Measurements from ENCODE around the gene PNKP. TPM values are rescaled to one million over a fixed set of nuclear protein-coding genes. Genes with fewer than 3 reads are reported as not detected.
A peak's percentile ranks its signal among the peaks of the same experiment; 100 is the strongest.

The PNKP gene
- total RNA-seq, 1 experiment from 2014 or later = 90.3 TPM

- POLR2A ChIA-PET = interaction anchor here (0.6 to 2.9 kb wide), 10 partner anchors 10 to 138 kb away, joined by 3 to 32 read pairs (median 6); partner anchors contain the start of genes AKT1S1, AP2A1, PTOV1 and TBC1D17
- no peaks in the 10 kb centered on the region for H3K27me3 Mint-ChIP-seq (ENCODE audit: insufficient read depth, unreplicated experiment)
- peaks cover 17% of the 10 kb centered on the region for H3K36me3 Mint-ChIP-seq (ENCODE audit: insufficient read depth, unreplicated experiment)
- BruUV-seq (replicated peaks) = no TSS peak
- peak overlapping the region; percentile 92 for H3K4me3 Mint-ChIP-seq (ENCODE audit: unreplicated experiment)
- CTCF ChIA-PET = no interaction called here
- no peak for TF ChIP-seq CTCF (IDR thresholded peaks at IDR 0.05; ENCODE audit: unreplicated experiment)
- H3K9me3 Mint-ChIP-seq (ENCODE audit: unreplicated experiment) = no peaks in the 10 kb centered on the region
- intact Hi-C loops (cut with micrococcal nuclease) = no loop called here
- peaks cover 10% of the 10 kb centered on the region for H3K4me1 Mint-ChIP-seq (ENCODE audit: insufficient read depth, unreplicated experiment)
- DNase-seq (ENCODE audit: unreplicated experiment) = no peak
- peak overlapping the region; percentile 99 for H3K27ac Mint-ChIP-seq (ENCODE audit: low read depth, unreplicated experiment)
Observed at GRCh38 chr19:49814010-49814409, 53.4 kb downstream of the PNKP start.

GRCh38 chr19:49812997-49813861 is 54.1 kb downstream of the PNKP start, which contains the start of gene FUZ:
Gene FUZ (minus strand): TSS chr19:49813292. CDS start chr19:49813106, 186 bp downstream.
- CTCF ChIA-PET = interaction anchor here (0.6 kb wide), 2 partner anchors 129 to 710 kb away, joined by 3 read pairs; no protein-coding TSS in a partner anchor
- no peak for TF ChIP-seq CTCF (IDR thresholded peaks at IDR 0.05; ENCODE audit: unreplicated experiment)
- peak; percentile 97 for DNase-seq (ENCODE audit: unreplicated experiment)
- H3K27ac Mint-ChIP-seq (ENCODE audit: low read depth, unreplicated experiment) = peak within 1 kb of the TSS; percentile 99
- peak within 1 kb of the TSS; percentile 92 for H3K4me3 Mint-ChIP-seq (ENCODE audit: unreplicated experiment)
- intact Hi-C loops (cut with micrococcal nuclease) = loop anchor here (1.0 kb wide), 2 partner anchors 37 to 47 kb away; no protein-coding TSS in a partner anchor
- peaks cover 18% of the 10 kb centered on the region for H3K36me3 Mint-ChIP-seq (ENCODE audit: insufficient read depth, unreplicated experiment)
- POLR2A ChIA-PET = interaction anchor here (0.6 to 2.9 kb wide), 14 partner anchors 9 to 325 kb away, joined by 3 to 32 read pairs (median 4); partner anchors contain the start of genes AKT1S1, AP2A1, NOSIP and PRRG2
- no peaks in the 10 kb centered on the region for H3K9me3 Mint-ChIP-seq (ENCODE audit: unreplicated experiment)
- peaks cover 9% of the 10 kb centered on the region for H3K4me1 Mint-ChIP-seq (ENCODE audit: insufficient read depth, unreplicated experiment)
- BruUV-seq (replicated peaks) = TSS peak; percentile 36
- H3K27me3 Mint-ChIP-seq (ENCODE audit: insufficient read depth, unreplicated experiment) = no peaks in the 10 kb centered on the region

GRCh38 chr19:49812452-49812996 is 54.9 kb downstream of the PNKP start:
- ChIA-PET CTCF (interaction anchor here (0.5 kb wide), 1 partner anchor 68 kb away, joined by 3 read pairs; no protein-coding TSS in a partner anchor), POLR2A (interaction anchor here (1.0 to 2.9 kb wide), 10 partner anchors 8 to 325 kb away, joined by 3 to 32 read pairs (median 6); partner anchors contain the start of genes AKT1S1, AP2A1, PTOV1 and RPL13A)
- no peak for TF ChIP-seq CTCF (IDR thresholded peaks at IDR 0.05; ENCODE audit: unreplicated experiment)
- intact Hi-C loops (cut with micrococcal nuclease) = no loop called here
- no TSS peak for BruUV-seq (replicated peaks)
- Mint-ChIP-seq H3K27me3 (ENCODE audit: insufficient read depth, unreplicated experiment) (no peaks in the 10 kb centered on the region), H3K36me3 (ENCODE audit: insufficient read depth, unreplicated experiment) (peaks cover 17% of the 10 kb centered on the region), H3K27ac (ENCODE audit: low read depth, unreplicated experiment) (peak overlapping the region; percentile 99), H3K4me1 (ENCODE audit: insufficient read depth, unreplicated experiment) (peaks cover 9% of the 10 kb centered on the region), H3K9me3 (ENCODE audit: unreplicated experiment) (no peaks in the 10 kb centered on the region), H3K4me3 (ENCODE audit: unreplicated experiment) (peak overlapping the region; percentile 92)
- no peak for DNase-seq (ENCODE audit: unreplicated experiment)

- no peaks in the 10 kb centered on the region for H3K27me3 Mint-ChIP-seq (ENCODE audit: insufficient read depth, unreplicated experiment)
- no peak overlapping the region for H3K27ac Mint-ChIP-seq (ENCODE audit: low read depth, unreplicated experiment)
- peaks cover 14% of the 10 kb centered on the region for H3K36me3 Mint-ChIP-seq (ENCODE audit: insufficient read depth, unreplicated experiment)
- no peak for DNase-seq (ENCODE audit: unreplicated experiment)
- CTCF ChIA-PET = interaction anchor here (0.9 kb wide), 1 partner anchor 237 kb away, joined by 4 read pairs; no protein-coding TSS in a partner anchor
- intact Hi-C loops (cut with micrococcal nuclease) = no loop called here
- POLR2A ChIA-PET = interaction anchor here (0.6 to 2.9 kb wide), 3 partner anchors 8 to 46 kb away, joined by 4 to 32 read pairs (median 6); partner anchors contain the start of gene AP2A1
- TF ChIP-seq CTCF (IDR thresholded peaks at IDR 0.05; ENCODE audit: unreplicated experiment) = no peak
- no TSS peak for BruUV-seq (replicated peaks)
- peak overlapping the region; percentile 92 for H3K4me3 Mint-ChIP-seq (ENCODE audit: unreplicated experiment)
- peaks cover 11% of the 10 kb centered on the region for H3K4me1 Mint-ChIP-seq (ENCODE audit: insufficient read depth, unreplicated experiment)
- peaks cover 3% of the 10 kb centered on the region for H3K9me3 Mint-ChIP-seq (ENCODE audit: unreplicated experiment)
Observed at GRCh38 chr19:49811328-49811727, 56.0 kb downstream of the PNKP start.
